GM12878 (cell line): ENCODE data around the gene ZNF620. TPM values are rescaled to one million over a fixed set of nuclear protein-coding genes. Genes with fewer than 3 reads are reported as not detected.

Source experiments
- ESRRA ChIP-seq: IDR thresholded peaks from 2 replicates; pipeline ENCODE4 v1.6.1; 2012; ENCODE audit warnings: mild to moderate bottlenecking, low read length, improper control_type of control experiment
- HCFC1 ChIP-seq: fragments of 150-350 bp; IDR thresholded peaks from 2 replicates; pipeline ENCODE4 v1.6.1; 2014; ENCODE audit warnings: low read length
- SIX5 ChIP-seq: IDR thresholded peaks from 2 replicates; pipeline ENCODE4 v1.6.1; 2011; ENCODE audit warnings: mild to moderate bottlenecking, low read depth, low read length, moderate library complexity; ENCODE audit not compliant: severe bottlenecking
- ZNF622 ChIP-seq: fragments of 450-650 bp; IDR thresholded peaks from 2 replicates; pipeline ENCODE4 v1.6.1; 2017; ENCODE audit warnings: mild to moderate bottlenecking, inconsistent platforms
- polyA plus RNA-seq, 11 experiments: library from polyadenylated mRNA; depleted of rRNA in 4 of 11; unstranded in 6 of 11; stranded (reverse) in 5 of 11; fragments of >200 nt; fragmentation: Nextera tagmentation in 4 of 11; fragmentation: Illumina TruSeq in 1 of 11; extraction: Ambion mirVana in 4 of 11; extraction: Trizol in 1 of 11; gene quantifications; 1 replicate in 1 of 11; 2 replicates in 10 of 11; pipeline versions ENCODE4 v1.2.1 to v1.2.3, GENCODE V29; 2011 to 2016; ENCODE audit warnings: inconsistent platforms in 2 of 11, missing spikeins in 2 of 11, low read depth in 1 of 11
- total RNA-seq, 4 experiments: library from RNA; depleted of rRNA in 3 of 4; stranded (reverse); fragments of >200 nt in 3 of 4; fragmentation: Illumina TruSeq in 1 of 4; extraction: Trizol in 1 of 4; gene quantifications; 2 replicates each; pipeline versions ENCODE4 v1.2.1 to v1.2.3, GENCODE V29; 2013 to 2021
- TF ChIP-seq, protein P1 (sequence below): IDR thresholded peaks from 2 replicates; pipeline ENCODE4 v1.6.1; 2012; ENCODE audit warnings: low read depth, low read length, improper control_type of control experiment
- TF ChIP-seq, protein P2 (sequence below): IDR thresholded peaks from 2 replicates; pipeline ENCODE4 v1.6.1; 2011; ENCODE audit warnings: borderline replicate concordance, low read depth, mild to moderate bottlenecking, moderate library complexity, low read length; ENCODE audit not compliant: insufficient read depth, poor library complexity, severe bottlenecking
- TF ChIP-seq, protein P3 (sequence below): fragments of 150-350 bp; IDR thresholded peaks from 2 replicates; pipeline ENCODE4 v1.6.1; 2014; ENCODE audit warnings: mild to moderate bottlenecking, low read depth, low read length
- TF ChIP-seq, protein P4 (sequence below): fragments of 450-650 bp; conservative IDR thresholded peaks from 2 replicates; pipeline ENCODE4 v1.6.1; 2017; ENCODE audit warnings: mild to moderate bottlenecking, moderate library complexity
- TF ChIP-seq, protein P5 (sequence below): fragments of 450-650 bp; IDR thresholded peaks from 2 replicates; pipeline ENCODE4 v1.6.1; 2017; ENCODE audit warnings: mild to moderate bottlenecking
- TF ChIP-seq, protein P6 (sequence below): IDR thresholded peaks from 2 replicates; pipeline ENCODE4 v1.6.1; 2012; ENCODE audit warnings: mild to moderate bottlenecking, low read depth, low read length

The ZNF620 gene
- total and polyA plus RNA-seq, 10 of the 15 experiments (the other 5 are each of a cell fraction or from before 2014, with no cell fraction given), result 1.3 to 4.3 (median 2.2) TPM

DNA sequence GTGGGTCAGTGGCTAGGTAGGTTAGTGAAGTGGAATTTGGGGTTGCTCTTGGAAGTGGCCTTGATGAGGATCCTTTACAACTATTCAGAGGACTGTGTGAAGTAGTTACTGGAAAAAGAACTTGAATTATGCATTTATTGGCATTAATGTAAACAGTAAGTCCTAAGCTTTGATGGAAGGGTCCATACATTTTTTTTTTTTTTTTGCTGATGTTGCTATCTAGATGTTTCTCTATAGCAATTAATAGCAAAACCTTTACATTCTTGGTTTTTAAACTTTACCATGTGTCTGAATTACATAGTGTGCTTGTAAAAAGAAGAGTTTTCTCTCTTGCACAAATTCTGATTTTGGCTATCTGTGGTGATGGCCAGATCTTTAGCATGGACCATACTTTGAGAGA lies 28.4 kb downstream of the ZNF620 start (continued):
- TF ChIP-seq, protein P1, sequence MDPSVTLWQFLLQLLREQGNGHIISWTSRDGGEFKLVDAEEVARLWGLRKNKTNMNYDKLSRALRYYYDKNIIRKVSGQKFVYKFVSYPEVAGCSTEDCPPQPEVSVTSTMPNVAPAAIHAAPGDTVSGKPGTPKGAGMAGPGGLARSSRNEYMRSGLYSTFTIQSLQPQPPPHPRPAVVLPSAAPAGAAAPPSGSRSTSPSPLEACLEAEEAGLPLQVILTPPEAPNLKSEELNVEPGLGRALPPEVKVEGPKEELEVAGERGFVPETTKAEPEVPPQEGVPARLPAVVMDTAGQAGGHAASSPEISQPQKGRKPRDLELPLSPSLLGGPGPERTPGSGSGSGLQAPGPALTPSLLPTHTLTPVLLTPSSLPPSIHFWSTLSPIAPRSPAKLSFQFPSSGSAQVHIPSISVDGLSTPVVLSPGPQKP, result no peak
- TF ChIP-seq SIX5 (no peak), ZNF622 (no peak), ESRRA (no peak), HCFC1 (no peak)
- TF ChIP-seq, protein P2, sequence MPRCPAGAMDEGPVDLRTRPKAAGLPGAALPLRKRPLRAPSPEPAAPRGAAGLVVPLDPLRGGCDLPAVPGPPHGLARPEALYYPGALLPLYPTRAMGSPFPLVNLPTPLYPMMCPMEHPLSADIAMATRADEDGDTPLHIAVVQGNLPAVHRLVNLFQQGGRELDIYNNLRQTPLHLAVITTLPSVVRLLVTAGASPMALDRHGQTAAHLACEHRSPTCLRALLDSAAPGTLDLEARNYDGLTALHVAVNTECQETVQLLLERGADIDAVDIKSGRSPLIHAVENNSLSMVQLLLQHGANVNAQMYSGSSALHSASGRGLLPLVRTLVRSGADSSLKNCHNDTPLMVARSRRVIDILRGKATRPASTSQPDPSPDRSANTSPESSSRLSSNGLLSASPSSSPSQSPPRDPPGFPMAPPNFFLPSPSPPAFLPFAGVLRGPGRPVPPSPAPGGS, result no peak
- TF ChIP-seq, protein P3, sequence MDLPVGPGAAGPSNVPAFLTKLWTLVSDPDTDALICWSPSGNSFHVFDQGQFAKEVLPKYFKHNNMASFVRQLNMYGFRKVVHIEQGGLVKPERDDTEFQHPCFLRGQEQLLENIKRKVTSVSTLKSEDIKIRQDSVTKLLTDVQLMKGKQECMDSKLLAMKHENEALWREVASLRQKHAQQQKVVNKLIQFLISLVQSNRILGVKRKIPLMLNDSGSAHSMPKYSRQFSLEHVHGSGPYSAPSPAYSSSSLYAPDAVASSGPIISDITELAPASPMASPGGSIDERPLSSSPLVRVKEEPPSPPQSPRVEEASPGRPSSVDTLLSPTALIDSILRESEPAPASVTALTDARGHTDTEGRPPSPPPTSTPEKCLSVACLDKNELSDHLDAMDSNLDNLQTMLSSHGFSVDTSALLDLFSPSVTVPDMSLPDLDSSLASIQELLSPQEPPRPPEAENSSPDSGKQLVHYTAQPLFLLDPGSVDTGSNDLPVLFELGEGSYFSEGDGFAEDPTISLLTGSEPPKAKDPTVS, result no peak
- TF ChIP-seq, protein P4, sequence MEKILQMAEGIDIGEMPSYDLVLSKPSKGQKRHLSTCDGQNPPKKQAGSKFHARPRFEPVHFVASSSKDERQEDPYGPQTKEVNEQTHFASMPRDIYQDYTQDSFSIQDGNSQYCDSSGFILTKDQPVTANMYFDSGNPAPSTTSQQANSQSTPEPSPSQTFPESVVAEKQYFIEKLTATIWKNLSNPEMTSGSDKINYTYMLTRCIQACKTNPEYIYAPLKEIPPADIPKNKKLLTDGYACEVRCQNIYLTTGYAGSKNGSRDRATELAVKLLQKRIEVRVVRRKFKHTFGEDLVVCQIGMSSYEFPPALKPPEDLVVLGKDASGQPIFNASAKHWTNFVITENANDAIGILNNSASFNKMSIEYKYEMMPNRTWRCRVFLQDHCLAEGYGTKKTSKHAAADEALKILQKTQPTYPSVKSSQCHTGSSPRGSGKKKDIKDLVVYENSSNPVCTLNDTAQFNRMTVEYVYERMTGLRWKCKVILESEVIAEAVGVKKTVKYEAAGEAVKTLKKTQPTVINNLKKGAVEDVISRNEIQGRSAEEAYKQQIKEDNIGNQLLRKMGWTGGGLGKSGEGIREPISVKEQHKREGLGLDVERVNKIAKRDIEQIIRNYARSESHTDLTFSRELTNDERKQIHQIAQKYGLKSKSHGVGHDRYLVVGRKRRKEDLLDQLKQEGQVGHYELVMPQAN, result no peak
- TF ChIP-seq, protein P5, sequence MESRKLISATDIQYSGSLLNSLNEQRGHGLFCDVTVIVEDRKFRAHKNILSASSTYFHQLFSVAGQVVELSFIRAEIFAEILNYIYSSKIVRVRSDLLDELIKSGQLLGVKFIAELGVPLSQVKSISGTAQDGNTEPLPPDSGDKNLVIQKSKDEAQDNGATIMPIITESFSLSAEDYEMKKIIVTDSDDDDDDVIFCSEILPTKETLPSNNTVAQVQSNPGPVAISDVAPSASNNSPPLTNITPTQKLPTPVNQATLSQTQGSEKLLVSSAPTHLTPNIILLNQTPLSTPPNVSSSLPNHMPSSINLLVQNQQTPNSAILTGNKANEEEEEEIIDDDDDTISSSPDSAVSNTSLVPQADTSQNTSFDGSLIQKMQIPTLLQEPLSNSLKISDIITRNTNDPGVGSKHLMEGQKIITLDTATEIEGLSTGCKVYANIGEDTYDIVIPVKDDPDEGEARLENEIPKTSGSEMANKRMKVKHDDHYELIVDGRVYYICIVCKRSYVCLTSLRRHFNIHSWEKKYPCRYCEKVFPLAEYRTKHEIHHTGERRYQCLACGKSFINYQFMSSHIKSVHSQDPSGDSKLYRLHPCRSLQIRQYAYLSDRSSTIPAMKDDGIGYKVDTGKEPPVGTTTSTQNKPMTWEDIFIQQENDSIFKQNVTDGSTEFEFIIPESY, result no peak
- TF ChIP-seq, protein P6, sequence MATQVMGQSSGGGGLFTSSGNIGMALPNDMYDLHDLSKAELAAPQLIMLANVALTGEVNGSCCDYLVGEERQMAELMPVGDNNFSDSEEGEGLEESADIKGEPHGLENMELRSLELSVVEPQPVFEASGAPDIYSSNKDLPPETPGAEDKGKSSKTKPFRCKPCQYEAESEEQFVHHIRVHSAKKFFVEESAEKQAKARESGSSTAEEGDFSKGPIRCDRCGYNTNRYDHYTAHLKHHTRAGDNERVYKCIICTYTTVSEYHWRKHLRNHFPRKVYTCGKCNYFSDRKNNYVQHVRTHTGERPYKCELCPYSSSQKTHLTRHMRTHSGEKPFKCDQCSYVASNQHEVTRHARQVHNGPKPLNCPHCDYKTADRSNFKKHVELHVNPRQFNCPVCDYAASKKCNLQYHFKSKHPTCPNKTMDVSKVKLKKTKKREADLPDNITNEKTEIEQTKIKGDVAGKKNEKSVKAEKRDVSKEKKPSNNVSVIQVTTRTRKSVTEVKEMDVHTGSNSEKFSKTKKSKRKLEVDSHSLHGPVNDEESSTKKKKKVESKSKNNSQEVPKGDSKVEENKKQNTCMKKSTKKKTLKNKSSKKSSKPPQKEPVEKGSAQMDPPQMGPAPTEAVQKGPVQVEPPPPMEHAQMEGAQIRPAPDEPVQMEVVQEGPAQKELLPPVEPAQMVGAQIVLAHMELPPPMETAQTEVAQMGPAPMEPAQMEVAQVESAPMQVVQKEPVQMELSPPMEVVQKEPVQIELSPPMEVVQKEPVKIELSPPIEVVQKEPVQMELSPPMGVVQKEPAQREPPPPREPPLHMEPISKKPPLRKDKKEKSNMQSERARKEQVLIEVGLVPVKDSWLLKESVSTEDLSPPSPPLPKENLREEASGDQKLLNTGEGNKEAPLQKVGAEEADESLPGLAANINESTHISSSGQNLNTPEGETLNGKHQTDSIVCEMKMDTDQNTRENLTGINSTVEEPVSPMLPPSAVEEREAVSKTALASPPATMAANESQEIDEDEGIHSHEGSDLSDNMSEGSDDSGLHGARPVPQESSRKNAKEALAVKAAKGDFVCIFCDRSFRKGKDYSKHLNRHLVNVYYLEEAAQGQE, result no peak
